ENCODE measurements around the gene VPS13D.

VPS13D gene

GRCh38 chr1:12184008-12184681 lies 45.7 kb upstream of the VPS13D start:
- no peak for DNase-seq (ENCODE audit: low read depth)
- H3K4me3 ChIP-seq (ENCODE audit: low read length): no peak overlapping the region
- TF ChIP-seq CTCF (IDR thresholded peaks at IDR 0.05; ENCODE audit: insufficient read depth, low read depth, low read length, missing control alignments): no peak

GRCh38 chr1:12185036-12185917 lies 44.6 kb upstream of the VPS13D start:
- H3K4me3 ChIP-seq (ENCODE audit: low read length): no peak overlapping the region
- no peak for DNase-seq (ENCODE audit: low read depth)
- TF ChIP-seq CTCF (IDR thresholded peaks at IDR 0.05; ENCODE audit: insufficient read depth, low read depth, low read length, missing control alignments): no peak

- DNase-seq (ENCODE audit: low read depth): no peak
- H3K4me3 ChIP-seq (ENCODE audit: low read length): no peak overlapping the region
- no peak for TF ChIP-seq CTCF (IDR thresholded peaks at IDR 0.05; ENCODE audit: insufficient read depth, low read depth, low read length, missing control alignments)
Observed at GRCh38 chr1:12185918-12186678, 43.7 kb upstream of the VPS13D start.

- H3K4me3 ChIP-seq (ENCODE audit: low read length): no peak overlapping the region
- no peak for DNase-seq (ENCODE audit: low read depth)
- no peak for TF ChIP-seq CTCF (IDR thresholded peaks at IDR 0.05; ENCODE audit: insufficient read depth, low read depth, low read length, missing control alignments)
Observed at GRCh38 chr1:12186679-12186985, 43.2 kb upstream of the VPS13D start.

- no peak for DNase-seq (ENCODE audit: low read depth)
- no peak for TF ChIP-seq CTCF (IDR thresholded peaks at IDR 0.05; ENCODE audit: insufficient read depth, low read depth, low read length, missing control alignments)
- no peak overlapping the region for H3K4me3 ChIP-seq (ENCODE audit: low read length)
Observed at GRCh38 chr1:12188115-12188514, 41.7 kb upstream of the VPS13D start.

GRCh38 chr1:12188657-12189327 lies 41.0 kb upstream of the VPS13D start:
- no peak for TF ChIP-seq CTCF (IDR thresholded peaks at IDR 0.05; ENCODE audit: insufficient read depth, low read depth, low read length, missing control alignments)
- no peak for DNase-seq (ENCODE audit: low read depth)
- no peak overlapping the region for H3K4me3 ChIP-seq (ENCODE audit: low read length)
